Measurements from ENCODE around the gene SIGLEC7. TPM values are rescaled to one million over a fixed set of nuclear protein-coding genes. Genes with fewer than 3 reads are reported as not detected.
A peak's percentile ranks its signal among the peaks of the same experiment; 100 is the strongest.

Gene SIGLEC7
- total RNA-seq, 2 donors from 2014 or later, result 2.4 to 5.9 TPM

DNA sequence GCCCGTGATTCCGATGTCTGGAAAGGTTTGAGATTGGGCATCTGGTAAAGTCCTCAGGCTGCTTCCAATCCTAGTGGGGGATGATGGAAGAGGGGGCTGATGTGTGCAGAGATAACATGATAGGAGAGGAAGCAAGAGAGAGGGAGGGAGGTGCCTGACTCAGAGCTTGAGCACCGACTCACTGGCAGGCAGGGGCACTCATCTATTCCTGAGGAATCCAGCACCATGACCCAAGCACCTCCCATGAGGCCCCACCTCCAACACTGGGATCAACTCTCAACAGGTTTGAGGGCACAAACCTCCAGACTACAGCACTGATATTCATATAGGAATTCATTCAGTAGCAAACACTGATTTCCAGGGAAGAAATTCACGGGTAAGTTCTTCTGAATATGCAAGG is 23.0 kb upstream of the SIGLEC7 start:
- Histone ChIP-seq H3K4me3 (no peak overlapping the region), H3K27ac (no peak overlapping the region), H3K4me1 (ENCODE audit: control insufficient read depth in 1 of 2, low read depth in 2 of 2) (no peaks in the 10 kb centered on the region), H3K9me3 (no peaks in the 10 kb centered on the region), H3K27me3 (replicated peaks; ENCODE audit: insufficient read depth) (no peaks in the 10 kb centered on the region), H3K36me3 (no peaks in the 10 kb centered on the region)
- TF ChIP-seq, protein P1, sequence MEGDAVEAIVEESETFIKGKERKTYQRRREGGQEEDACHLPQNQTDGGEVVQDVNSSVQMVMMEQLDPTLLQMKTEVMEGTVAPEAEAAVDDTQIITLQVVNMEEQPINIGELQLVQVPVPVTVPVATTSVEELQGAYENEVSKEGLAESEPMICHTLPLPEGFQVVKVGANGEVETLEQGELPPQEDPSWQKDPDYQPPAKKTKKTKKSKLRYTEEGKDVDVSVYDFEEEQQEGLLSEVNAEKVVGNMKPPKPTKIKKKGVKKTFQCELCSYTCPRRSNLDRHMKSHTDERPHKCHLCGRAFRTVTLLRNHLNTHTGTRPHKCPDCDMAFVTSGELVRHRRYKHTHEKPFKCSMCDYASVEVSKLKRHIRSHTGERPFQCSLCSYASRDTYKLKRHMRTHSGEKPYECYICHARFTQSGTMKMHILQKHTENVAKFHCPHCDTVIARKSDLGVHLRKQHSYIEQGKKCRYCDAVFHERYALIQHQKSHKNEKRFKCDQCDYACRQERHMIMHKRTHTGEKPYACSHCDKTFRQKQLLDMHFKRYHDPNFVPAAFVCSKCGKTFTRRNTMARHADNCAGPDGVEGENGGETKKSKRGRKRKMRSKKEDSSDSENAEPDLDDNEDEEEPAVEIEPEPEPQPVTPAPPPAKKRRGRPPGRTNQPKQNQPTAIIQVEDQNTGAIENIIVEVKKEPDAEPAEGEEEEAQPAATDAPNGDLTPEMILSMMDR (IDR thresholded peaks at IDR 0.05), result no peak
- no peak for DNase-seq (ENCODE audit: low spot score)
- no peak for ATAC-seq (ENCODE audit: insufficient number of reproducible peaks, low FRiP score, low read depth)

GRCh38 chr19:51119611-51120010 is 22.5 kb upstream of the SIGLEC7 start:
- no peaks in the 10 kb centered on the region for H3K4me1 ChIP-seq (ENCODE audit: control insufficient read depth in 1 of 2, low read depth in 2 of 2)
- H3K9me3 ChIP-seq, result no peaks in the 10 kb centered on the region
- no peak overlapping the region for H3K27ac ChIP-seq
- ATAC-seq (ENCODE audit: insufficient number of reproducible peaks, low FRiP score, low read depth), result no peak
- no peaks in the 10 kb centered on the region for H3K27me3 ChIP-seq (replicated peaks; ENCODE audit: insufficient read depth)
- TF ChIP-seq, protein P1 (IDR thresholded peaks at IDR 0.05), result no peak
- DNase-seq (ENCODE audit: low spot score), result no peak
- no peak overlapping the region for H3K4me3 ChIP-seq
- H3K36me3 ChIP-seq, result no peaks in the 10 kb centered on the region

DNA sequence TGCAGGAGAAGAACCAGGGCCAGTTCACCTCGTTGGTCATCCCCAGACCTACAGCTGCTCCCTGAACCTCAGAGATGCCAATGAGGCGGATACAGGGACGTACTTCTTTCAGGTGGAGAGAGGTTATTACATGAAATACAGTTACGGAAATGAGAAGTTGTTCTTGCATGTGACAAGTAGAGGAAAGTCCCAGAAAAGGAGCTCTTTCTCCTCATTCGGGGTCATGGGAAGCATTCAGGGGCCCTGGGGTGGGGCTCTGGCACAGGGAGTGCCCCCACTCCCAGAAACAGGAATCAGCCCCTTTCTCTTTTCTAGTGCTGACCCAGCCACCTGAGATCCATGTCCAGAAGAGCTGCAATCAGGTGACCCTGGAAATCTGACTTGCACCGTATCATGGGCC is 21.9 kb upstream of the SIGLEC7 start:
- TF ChIP-seq, protein P1 (IDR thresholded peaks at IDR 0.05), result no peak
- Histone ChIP-seq H3K4me1 (ENCODE audit: control insufficient read depth in 1 of 2, low read depth in 2 of 2) (no peaks in the 10 kb centered on the region), H3K27ac (no peak overlapping the region), H3K36me3 (no peaks in the 10 kb centered on the region), H3K9me3 (no peaks in the 10 kb centered on the region), H3K27me3 (replicated peaks; ENCODE audit: insufficient read depth) (no peaks in the 10 kb centered on the region), H3K4me3 (no peak overlapping the region)
- no peak for DNase-seq (ENCODE audit: low spot score)
- ATAC-seq (ENCODE audit: insufficient number of reproducible peaks, low FRiP score, low read depth), result no peak

DNA sequence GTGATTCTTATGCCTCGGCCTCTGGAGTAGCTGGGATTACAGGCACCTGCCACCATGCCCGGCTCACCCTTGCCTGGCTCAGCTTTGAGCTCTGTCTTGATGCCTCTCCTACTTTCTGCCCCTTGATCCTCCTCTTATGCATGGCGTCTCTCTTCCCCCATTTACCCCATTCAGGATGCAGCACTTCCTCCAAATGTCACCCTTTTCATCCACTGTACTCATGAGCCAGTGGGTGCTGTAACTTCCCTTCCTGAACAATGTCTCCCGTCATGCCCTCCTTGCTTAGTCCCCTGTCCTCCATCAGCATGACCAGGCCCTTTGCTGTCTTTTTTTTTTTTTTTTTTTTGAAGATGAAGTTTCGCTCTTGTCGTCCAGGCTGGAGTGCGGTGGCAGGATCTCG is 20.8 kb upstream of the SIGLEC7 start:
- Histone ChIP-seq H3K27me3 (replicated peaks; ENCODE audit: insufficient read depth) (no peaks in the 10 kb centered on the region), H3K36me3 (no peaks in the 10 kb centered on the region), H3K4me1 (ENCODE audit: control insufficient read depth in 1 of 2, low read depth in 2 of 2) (no peaks in the 10 kb centered on the region), H3K4me3 (no peak overlapping the region), H3K27ac (no peak overlapping the region), H3K9me3 (no peaks in the 10 kb centered on the region)
- ATAC-seq (ENCODE audit: insufficient number of reproducible peaks, low FRiP score, low read depth), result no peak
- TF ChIP-seq, protein P1 (IDR thresholded peaks at IDR 0.05), result no peak
- no peak for DNase-seq (ENCODE audit: low spot score)

- H3K4me1 ChIP-seq (ENCODE audit: control insufficient read depth in 1 of 2, low read depth in 2 of 2), result no peaks in the 10 kb centered on the region
- H3K36me3 ChIP-seq, result no peaks in the 10 kb centered on the region
- TF ChIP-seq, protein P1 (IDR thresholded peaks at IDR 0.05), result no peak
- H3K4me3 ChIP-seq, result peak overlapping the region; percentile 35
- peak overlapping the region in 1 of 2 donors; percentile 30 for H3K27ac ChIP-seq
- DNase-seq (ENCODE audit: low spot score) (no peak), ATAC-seq (ENCODE audit: insufficient number of reproducible peaks, low FRiP score, low read depth) (no peak)
- H3K9me3 ChIP-seq, result no peaks in the 10 kb centered on the region
- H3K27me3 ChIP-seq (replicated peaks; ENCODE audit: insufficient read depth), result no peaks in the 10 kb centered on the region
Measured at GRCh38 chr19:51122112-51122981, 19.8 kb upstream of the SIGLEC7 start.

All from thoracic aorta (tissue), 2 donors.